Testis (tissue), 3 donors: Measurements from ENCODE around the gene SRCAP. TPM values are rescaled to one million over a fixed set of nuclear protein-coding genes. Genes with fewer than 3 reads are reported as not detected.

ENCODE experiments used
- DNase-seq: peaks from one replicate; pipeline ENCODE4 v3.0.0-alpha.2; 2019
- H3K27ac ChIP-seq, 2 donors: fragments of 200-600 bp; sonication (generic); one replicate each; pipeline ENCODE4 v1.5.1; 2019
- H3K27me3 ChIP-seq: fragments of 200-600 bp; sonication (generic); one replicate; pipeline ENCODE4 v1.5.1; 2019
- H3K36me3 ChIP-seq: fragments of 200-600 bp; sonication (generic); one replicate; pipeline ENCODE4 v1.5.1; 2017; ENCODE audit warnings: low read depth; ENCODE audit errors: missing control alignments
- H3K4me1 ChIP-seq: fragments of 200-600 bp; sonication (generic); one replicate; pipeline ENCODE4 v1.5.1; 2019
- H3K4me3 ChIP-seq, 2 donors: fragments of 200-600 bp; sonication (generic); one replicate each; pipeline ENCODE4 v1.5.1; 2017 to 2019
- H3K9me3 ChIP-seq: fragments of 200-600 bp; sonication (generic); one replicate; pipeline ENCODE4 v1.5.1; 2017
- CTCF ChIP-seq, 3 experiments: fragments of 450-650 bp in 2 of 3; fragments of 200-600 bp in 1 of 3; sonication (generic) in 1 of 3; IDR thresholded peaks; one replicate each; pipeline ENCODE4 v1.5.1; 2016 to 2019; ENCODE audit warnings: antibody characterized with exemption in 3 of 3, mild to moderate bottlenecking in 2 of 3, moderate library complexity in 1 of 3
- POLR2A ChIP-seq: fragments of 450-650 bp; IDR thresholded peaks from one replicate; pipeline ENCODE4 v1.6.1; 2017; ENCODE audit warnings: antibody characterized with exemption, mild to moderate bottlenecking, moderate library complexity
- WGBS, 2 donors: methylation state at CpG; one replicate each; pipeline ENCODE4 v1.1.5; 2018; 5-methylcytosine and 5-hydroxymethylcytosine counted together
- intact Hi-C: fragments of 100-400 bp; cut with DNase I; formaldehyde crosslinking; loops from one replicate; pipeline ENCODE4 v1.15.1; 2023; ENCODE audit warnings: low total_unique reads
- polyA plus RNA-seq: library from polyadenylated mRNA; stranded (reverse); fragments of 350-450 nt; fragmentation: Illumina TruSeq; extraction: RNeasy Lipid Tissue Mini Kit (QIAGEN cat#74804); gene quantifications from one replicate; pipeline ENCODE4 v1.2.3, GENCODE V29; 2014; ENCODE audit warnings: low read depth, low replicate concordance; ENCODE audit not compliant: insufficient read depth
- total RNA-seq, 2 donors: library from RNA; depleted of rRNA; stranded (reverse); fragments of >200 nt; gene quantifications; one replicate each; pipeline ENCODE4 v1.2.3, GENCODE V29; 2016

SRCAP gene
- total and polyA plus RNA-seq, 3 donors from 2014 or later: 44.3 to 80.8 (median 74.3) TPM

DNA sequence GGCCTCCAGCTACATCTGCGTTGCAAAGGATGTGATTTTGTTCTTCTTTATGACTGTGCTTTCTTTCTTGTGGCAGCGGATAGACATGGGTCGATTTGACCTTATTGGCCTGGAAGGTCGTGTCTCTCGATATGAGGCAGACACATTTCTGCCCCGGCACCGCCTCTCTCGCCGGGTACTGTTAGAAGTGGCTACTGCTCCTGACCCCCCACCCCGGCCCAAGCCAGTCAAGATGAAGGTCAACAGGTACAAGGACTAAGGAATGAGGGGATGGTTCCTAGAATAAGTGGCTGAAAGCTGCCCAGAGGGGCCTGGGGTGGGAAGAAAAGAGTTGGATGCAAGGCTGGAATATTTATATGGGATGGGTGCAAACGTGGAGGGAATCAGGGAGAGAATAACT lies 21.1 kb downstream of the SRCAP start:
- H3K27me3 ChIP-seq: no peaks in the 10 kb centered on the region
- intact Hi-C loops: no loop called here
- TF ChIP-seq POLR2A (no peak), CTCF (IDR thresholded peaks at IDR 0.05) (no peak)
- no peak for DNase-seq
- H3K4me3 ChIP-seq: no peak overlapping the region
- H3K36me3 ChIP-seq: no peaks in the 10 kb centered on the region
- 87 to 90% methylated on average over 7 to 11 of the region's 11 CpGs for WGBS, 2 donors
- H3K9me3 ChIP-seq: no peaks in the 10 kb centered on the region
- peaks cover 2% of the 10 kb centered on the region for H3K4me1 ChIP-seq
- no peak overlapping the region for H3K27ac ChIP-seq

DNA sequence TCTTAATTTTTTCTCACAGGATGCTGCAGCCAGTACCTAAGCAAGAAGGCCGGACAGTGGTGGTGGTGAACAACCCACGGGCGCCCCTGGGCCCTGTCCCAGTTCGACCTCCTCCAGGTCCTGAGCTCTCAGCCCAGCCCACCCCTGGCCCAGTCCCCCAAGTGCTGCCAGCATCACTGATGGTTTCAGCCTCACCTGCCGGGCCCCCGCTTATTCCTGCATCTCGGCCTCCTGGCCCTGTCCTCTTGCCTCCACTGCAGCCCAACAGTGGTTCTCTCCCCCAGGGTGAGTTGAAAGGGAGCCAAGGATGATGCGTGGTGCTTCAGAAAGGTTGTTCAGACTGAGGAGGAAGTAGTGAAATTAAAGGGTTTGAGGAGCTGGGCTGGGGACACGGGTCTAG lies 21.7 kb downstream of the SRCAP start:
- Histone ChIP-seq H3K27me3 (no peaks in the 10 kb centered on the region), H3K4me1 (peaks cover 2% of the 10 kb centered on the region), H3K9me3 (no peaks in the 10 kb centered on the region), H3K36me3 (no peaks in the 10 kb centered on the region), H3K27ac (no peak overlapping the region), H3K4me3 (no peak overlapping the region)
- intact Hi-C loops: no loop called here
- 78 to 88% methylated on average over 7 to 9 of the region's 9 CpGs for WGBS, 2 donors
- TF ChIP-seq POLR2A (no peak), CTCF (IDR thresholded peaks at IDR 0.05) (no peak)
- DNase-seq: no peak

DNA sequence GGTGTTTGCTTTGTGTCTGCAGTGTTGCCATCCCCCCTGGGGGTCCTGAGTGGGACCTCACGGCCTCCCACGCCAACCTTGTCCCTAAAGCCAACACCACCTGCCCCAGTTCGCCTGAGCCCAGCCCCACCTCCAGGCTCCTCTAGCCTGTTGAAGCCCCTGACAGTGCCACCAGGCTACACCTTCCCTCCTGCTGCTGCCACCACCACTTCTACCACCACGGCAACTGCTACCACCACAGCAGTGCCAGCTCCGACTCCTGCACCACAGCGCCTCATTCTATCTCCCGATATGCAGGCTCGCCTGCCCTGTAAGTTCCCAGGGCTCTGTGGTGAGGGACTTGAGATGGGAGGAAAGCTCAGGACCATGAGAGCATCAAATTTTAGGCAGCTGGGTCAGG lies 22.2 kb downstream of the SRCAP start:
- WGBS, 2 donors: 96 to 97% methylated on average over 8 of the region's 8 CpGs
- H3K27me3 ChIP-seq: no peaks in the 10 kb centered on the region
- DNase-seq: no peak
- H3K27ac ChIP-seq: no peak overlapping the region
- H3K9me3 ChIP-seq: no peaks in the 10 kb centered on the region
- H3K4me1 ChIP-seq: peaks cover 2% of the 10 kb centered on the region
- intact Hi-C loops: no loop called here
- H3K4me3 ChIP-seq: no peak overlapping the region
- no peaks in the 10 kb centered on the region for H3K36me3 ChIP-seq
- TF ChIP-seq CTCF (IDR thresholded peaks at IDR 0.05) (no peak), POLR2A (no peak)

DNA sequence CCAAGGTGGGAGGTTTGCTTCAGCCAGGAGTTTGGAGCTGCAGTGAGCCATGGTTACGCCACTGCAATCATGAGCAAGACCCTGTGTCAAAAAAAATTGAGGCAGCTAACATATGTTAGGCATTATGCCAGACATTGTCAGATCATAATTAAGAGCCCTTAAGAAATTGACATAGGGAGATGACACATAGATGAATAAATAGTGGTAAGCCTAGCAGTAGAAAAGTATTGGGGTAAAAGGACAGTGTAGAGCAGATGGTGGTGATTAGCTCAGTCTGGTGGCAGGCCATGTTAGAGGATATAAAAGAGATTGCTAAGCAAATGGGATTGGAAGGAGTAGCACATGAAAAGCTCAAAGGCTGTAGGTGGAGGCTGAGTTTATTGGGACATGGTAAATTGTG lies 22.6 kb downstream of the SRCAP start:
- Histone ChIP-seq H3K27ac (no peak overlapping the region), H3K36me3 (no peaks in the 10 kb centered on the region), H3K27me3 (no peaks in the 10 kb centered on the region), H3K4me1 (peaks cover 2% of the 10 kb centered on the region), H3K9me3 (no peaks in the 10 kb centered on the region), H3K4me3 (no peak overlapping the region)
- WGBS, 2 donors: 83 to 100% methylated on average over 1 of the region's 1 CpG
- TF ChIP-seq CTCF (IDR thresholded peaks at IDR 0.05): no peak
- TF ChIP-seq POLR2A: no peak
- intact Hi-C loops: no loop called here
- DNase-seq: no peak

DNA sequence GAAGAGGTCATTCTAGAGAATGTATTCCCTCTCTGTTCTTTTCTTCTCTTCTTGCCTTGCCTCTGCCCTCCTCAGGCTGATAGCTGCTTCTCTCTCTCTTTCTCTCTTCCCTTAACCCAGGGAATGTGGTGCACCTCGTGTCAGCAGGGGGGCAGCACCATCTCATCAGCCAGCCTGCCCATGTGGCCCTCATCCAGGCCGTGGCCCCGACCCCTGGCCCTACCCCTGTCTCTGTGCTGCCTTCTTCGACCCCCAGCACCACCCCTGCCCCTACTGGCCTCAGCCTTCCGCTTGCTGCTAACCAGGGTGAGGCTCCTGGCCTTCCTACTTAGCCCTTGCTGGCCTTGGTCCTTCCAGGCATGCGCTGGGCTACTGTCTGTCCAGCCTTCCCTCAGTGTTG lies 23.5 kb downstream of the SRCAP start:
- DNase-seq: no peak
- TF ChIP-seq POLR2A (no peak), CTCF (IDR thresholded peaks at IDR 0.05) (no peak)
- Histone ChIP-seq H3K4me1 (peaks cover 2% of the 10 kb centered on the region), H3K9me3 (no peaks in the 10 kb centered on the region), H3K27me3 (no peaks in the 10 kb centered on the region), H3K27ac (no peak overlapping the region), H3K4me3 (no peak overlapping the region), H3K36me3 (no peaks in the 10 kb centered on the region)
- intact Hi-C loops: no loop called here
- 67 to 74% methylated on average over 6 of the region's 6 CpGs for WGBS, 2 donors
